Measurements from ENCODE around the gene UBL4B.

UBL4B gene

GRCh38 chr1:110112143-110112542 lies at the start of gene UBL4B:
TSS of gene UBL4B (plus strand) at chr1:110112443. CDS start at chr1:110112535, 92 bp downstream.
- DNase-seq (ENCODE audit: low spot score): no peak
- in situ Hi-C loops (cut with MboI; ENCODE audit: low sequenced_read_pairs, unreplicated experiment): no loop called here
- no peak for TF ChIP-seq CTCF (IDR thresholded peaks at IDR 0.05; ENCODE audit: borderline replicate concordance, control extremely low read depth, extremely low read depth, insufficient read depth, missing control alignments)

GRCh38 chr1:110062612-110063011 lies 49.6 kb upstream of the UBL4B start:
- no peak for DNase-seq (ENCODE audit: low spot score)
- no peak for TF ChIP-seq CTCF (IDR thresholded peaks at IDR 0.05; ENCODE audit: borderline replicate concordance, control extremely low read depth, extremely low read depth, insufficient read depth, missing control alignments)
- in situ Hi-C loops (cut with MboI; ENCODE audit: low sequenced_read_pairs, unreplicated experiment): no loop called here

GRCh38 chr1:110063781-110064180 lies 48.5 kb upstream of the UBL4B start:
- TF ChIP-seq CTCF (IDR thresholded peaks at IDR 0.05; ENCODE audit: borderline replicate concordance, control extremely low read depth, extremely low read depth, insufficient read depth, missing control alignments): no peak
- in situ Hi-C loops (cut with MboI; ENCODE audit: low sequenced_read_pairs, unreplicated experiment): no loop called here
- no peak for DNase-seq (ENCODE audit: low spot score)

- in situ Hi-C loops (cut with MboI; ENCODE audit: low sequenced_read_pairs, unreplicated experiment): no loop called here
- no peak for DNase-seq (ENCODE audit: low spot score)
- TF ChIP-seq CTCF (IDR thresholded peaks at IDR 0.05; ENCODE audit: borderline replicate concordance, control extremely low read depth, extremely low read depth, insufficient read depth, missing control alignments): no peak
These were observed 47.5 kb upstream of the UBL4B start for GRCh38 chr1:110064576-110065337.

- in situ Hi-C loops (cut with MboI; ENCODE audit: low sequenced_read_pairs, unreplicated experiment): no loop called here
- DNase-seq (ENCODE audit: low spot score): no peak
- TF ChIP-seq CTCF (IDR thresholded peaks at IDR 0.05; ENCODE audit: borderline replicate concordance, control extremely low read depth, extremely low read depth, insufficient read depth, missing control alignments): no peak
These were observed 46.4 kb upstream of the UBL4B start for GRCh38 chr1:110065841-110066240.

GRCh38 chr1:110067479-110067892 lies 44.8 kb upstream of the UBL4B start:
- in situ Hi-C loops (cut with MboI; ENCODE audit: low sequenced_read_pairs, unreplicated experiment): no loop called here
- TF ChIP-seq CTCF (IDR thresholded peaks at IDR 0.05; ENCODE audit: borderline replicate concordance, control extremely low read depth, extremely low read depth, insufficient read depth, missing control alignments): no peak
- no peak for DNase-seq (ENCODE audit: low spot score)

Data from GM13976 (cell line).